GM21528 (cell line): Measurements from ENCODE around the gene REELD1.

Experiments
- ATAC-seq: cut with Tn5 transposase; IDR thresholded peaks from one replicate; pipeline ENCODE4 v1.9.1; 2021; ENCODE audit warnings: mild to moderate bottlenecking, moderate library complexity; ENCODE audit not compliant: unreplicated experiment, low FRiP score

REELD1 gene

DNA sequence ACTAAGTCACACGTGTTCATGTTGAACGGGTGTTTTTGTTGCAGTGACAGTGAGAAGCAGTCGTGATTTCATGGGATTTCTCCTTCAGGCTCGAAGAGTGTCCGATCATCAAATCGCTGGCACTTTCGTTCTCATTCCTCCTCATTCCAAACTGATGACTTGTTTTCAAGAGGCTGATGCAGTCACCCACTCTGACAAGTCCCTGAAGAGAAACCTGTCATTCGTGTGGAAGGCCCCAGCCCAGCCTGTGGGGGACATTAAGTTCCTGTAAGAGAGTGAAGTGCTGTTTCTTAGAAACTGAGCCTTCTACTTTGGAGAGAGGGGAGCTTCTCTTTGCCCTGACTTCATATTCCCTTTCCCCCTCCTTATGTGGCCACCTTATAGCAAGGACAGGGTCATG lies 8.0 kb downstream of the REELD1 start:
- ATAC-seq, result no peak

DNA sequence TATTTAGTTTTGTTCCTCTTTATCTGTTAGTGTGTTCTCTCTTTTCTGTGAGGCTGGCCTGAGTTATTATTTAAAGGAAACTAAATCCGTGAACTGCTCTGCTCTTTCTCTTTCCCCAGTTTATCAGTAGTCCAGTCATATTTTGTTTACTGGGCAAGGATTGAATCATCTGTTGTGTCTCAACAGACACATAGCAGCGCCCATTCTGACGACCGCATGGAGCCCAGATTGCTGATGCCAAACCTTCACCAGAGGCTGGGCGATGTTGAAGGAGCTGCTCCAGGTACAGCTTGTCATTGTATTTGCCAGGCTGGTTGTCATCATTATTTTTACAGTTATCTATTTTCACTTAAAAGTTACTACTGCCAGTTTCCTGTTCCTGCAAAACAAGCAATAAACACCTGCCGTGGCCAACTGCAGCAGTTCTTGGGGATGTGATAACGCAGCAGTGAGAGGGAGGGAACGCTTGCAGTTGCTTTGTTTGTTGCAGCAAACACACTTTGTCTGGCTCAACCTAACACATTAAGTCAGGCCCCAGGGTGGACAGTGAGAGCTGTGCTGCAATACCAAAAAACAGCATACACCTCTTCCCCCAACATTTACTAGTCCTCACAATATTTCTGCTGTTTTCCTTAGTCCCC lies 10.1 kb downstream of the REELD1 start:
- ATAC-seq, result no peak

DNA sequence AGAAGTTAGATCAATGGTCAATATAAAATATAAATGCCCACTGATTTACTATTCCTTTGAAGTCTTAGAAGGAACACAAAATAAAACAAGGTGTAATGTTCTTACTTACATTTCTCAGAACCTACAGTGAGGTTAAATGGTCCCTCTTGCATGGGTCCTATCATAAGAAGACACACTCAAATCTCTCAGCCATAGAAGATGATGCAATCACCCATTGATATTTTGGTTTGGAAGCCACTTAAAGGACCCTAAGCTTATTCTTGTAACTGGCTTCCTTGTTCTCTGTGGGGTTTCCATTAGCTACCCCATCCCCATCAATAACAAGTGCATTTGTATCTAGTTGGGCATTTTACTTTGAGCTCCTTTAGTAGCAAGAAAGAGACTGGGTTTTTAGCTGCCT lies 15.1 kb downstream of the REELD1 start:
- no peak for ATAC-seq

DNA sequence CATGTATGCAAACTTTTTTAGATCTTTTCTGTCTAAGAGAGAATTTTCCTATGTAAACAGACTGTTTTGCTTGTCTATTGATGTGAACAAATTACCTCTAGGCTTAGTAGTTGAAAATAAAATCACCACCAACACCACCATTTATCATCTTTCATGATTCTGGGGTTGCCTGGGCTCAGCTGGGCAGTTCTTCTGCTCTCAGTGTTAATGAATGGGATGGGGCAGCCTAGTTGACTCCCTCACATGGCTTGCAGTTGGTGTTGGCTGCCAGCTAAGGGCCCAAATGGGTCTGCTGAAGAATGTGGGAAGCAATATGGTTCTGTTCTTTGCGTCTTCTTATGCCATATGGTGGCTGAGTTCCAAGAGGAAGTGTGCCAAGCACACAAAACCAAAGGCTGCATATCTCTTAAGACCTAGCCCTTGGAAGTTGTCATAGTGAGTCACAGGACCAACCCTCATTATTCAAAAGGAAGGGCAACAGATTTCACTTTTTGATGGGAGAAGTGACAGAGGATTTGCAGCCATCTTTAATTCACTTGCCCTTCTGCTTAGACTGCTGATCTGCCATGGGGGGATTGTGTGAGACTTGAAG lies 17.9 kb downstream of the REELD1 start:
- ATAC-seq, result no peak

DNA sequence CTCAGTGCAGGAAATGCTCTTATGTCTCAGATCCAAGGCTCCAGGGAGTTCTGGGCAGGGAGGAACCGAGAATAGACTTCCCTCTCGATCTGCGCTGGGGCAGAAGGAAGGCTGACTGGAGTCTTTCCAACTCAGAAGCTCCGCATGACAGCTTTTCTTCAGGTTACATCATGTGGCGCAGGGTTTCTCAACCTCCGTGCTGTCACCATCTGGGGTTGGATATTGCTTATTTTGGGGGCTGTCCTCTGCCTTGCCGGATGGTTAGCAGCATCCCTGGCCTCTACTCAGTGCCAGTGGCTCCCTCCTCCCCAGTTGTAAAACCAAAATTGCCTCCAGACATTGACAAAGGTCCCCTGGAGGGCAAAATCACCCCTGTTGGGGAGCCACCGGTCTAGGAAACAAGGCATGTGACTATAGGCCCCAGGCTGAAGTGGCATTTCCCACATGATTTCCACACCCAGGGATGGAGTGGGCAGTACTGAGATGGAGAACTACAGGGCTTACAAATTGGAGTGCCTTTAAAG lies 21.4 kb downstream of the REELD1 start:
- ATAC-seq, result no peak

DNA sequence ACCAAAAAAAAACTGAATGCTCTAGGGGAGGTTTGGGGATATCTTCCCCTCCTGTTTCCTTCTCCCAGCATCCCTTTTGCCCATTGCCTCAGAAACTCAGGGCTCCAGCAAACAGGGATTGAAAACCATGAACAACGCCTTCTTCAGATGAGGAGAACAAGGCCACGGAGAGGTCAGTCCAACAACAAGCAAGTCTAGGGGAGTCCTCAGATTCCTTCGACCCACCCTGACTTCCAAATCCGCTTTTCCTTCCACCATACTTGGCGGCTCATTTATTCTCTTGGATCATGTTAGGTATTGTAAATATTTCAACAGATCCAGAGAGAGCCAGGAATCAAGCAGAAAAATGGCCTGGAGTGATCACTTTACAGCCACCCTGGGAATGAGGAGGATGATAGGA lies 21.9 kb downstream of the REELD1 start:
- no peak for ATAC-seq

DNA sequence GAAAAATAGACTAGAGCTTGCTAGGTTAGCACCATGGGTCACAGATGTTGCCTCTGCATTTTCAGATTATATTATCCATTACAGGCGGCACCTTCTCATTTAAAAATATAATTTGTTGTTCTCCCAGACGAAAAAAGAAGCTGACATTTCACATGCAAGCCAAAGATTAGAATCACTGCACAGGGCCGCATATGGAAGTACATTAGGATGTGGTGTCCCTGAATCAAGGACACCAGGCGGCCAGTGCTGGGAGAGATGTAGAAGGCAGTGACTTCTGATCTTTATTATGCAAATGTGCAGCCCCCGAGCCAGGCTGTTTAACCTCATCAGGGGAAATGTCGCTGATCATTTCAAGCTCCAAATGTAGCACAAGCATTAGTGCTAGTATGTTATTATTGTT lies 22.8 kb downstream of the REELD1 start:
- ATAC-seq, result no peak

DNA sequence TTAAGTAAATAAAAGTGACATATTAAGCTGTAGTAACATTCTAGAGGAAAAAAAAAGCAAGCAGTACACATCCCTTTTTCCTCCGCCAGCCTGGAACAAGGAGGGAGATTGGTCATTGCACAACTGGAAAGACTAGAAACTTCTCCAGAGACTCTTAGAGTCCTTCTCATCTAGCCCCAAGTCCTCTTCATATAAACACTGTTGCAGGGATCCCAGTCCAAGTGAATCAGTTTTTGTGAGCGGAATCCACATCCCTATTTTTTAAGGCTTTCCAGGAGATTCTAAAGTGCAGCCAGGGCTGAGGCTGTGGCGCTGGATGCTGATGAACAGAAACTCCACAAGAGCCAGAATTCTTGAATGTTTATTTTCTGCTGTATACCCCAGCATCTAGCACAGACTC lies 23.8 kb downstream of the REELD1 start:
- no peak for ATAC-seq

DNA sequence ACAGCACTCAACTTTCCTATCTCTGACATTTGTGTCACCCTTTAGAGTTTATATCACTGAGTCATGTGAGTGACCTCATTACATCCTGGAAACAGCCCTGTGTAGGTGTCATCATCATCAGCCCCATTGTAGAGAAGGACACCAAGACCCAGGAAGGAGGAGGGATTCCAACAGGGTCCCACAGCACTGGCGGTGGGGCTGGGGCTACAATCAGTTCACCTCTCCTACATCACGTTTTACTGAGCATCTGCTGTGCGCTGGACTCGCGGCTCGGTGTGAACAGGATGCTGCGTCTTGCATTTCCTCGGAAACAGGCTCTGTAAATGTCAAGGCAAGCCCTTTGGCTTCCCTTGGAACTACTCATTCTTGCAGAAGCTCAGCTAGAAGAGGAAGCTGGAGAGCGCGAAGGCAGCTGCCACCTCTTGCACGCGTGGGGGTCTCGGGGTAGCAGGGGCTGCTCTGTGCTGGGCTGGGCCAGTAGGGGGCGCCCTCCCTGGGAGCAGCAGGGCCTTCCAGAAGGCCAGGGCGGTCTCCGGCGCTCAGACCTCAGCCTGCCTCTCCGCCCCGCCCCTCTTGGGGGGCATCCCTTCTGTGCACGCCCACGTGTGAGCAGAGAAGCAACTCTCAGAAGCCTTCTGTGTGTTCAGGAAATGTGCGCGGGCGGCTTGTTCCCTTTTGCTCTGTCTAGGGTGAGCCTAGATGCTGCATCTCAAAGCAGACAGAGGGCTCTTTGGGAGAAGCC lies 29.0 kb downstream of the REELD1 start:
- peak; percentile 66 for ATAC-seq

DNA sequence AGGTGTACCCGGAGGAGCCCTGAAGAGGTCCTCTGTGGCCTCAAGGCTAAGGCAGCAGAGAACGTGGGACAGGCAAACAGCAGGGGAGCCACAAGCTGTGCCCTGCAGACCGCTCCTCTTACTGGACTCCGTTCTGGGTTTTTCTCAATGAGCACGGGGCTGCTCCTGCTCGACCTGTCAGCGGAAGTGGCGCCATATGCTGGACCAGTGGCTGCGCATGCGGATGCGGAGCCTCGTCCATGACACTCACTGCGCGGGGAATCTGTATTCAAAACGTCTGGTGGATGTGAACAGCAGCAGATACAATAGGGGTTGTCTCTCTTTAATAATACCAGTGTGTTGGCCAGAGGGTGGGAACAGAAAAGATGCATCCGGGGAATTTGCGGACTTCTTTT lies 29.5 kb downstream of the REELD1 start:
- no peak for ATAC-seq

DNA sequence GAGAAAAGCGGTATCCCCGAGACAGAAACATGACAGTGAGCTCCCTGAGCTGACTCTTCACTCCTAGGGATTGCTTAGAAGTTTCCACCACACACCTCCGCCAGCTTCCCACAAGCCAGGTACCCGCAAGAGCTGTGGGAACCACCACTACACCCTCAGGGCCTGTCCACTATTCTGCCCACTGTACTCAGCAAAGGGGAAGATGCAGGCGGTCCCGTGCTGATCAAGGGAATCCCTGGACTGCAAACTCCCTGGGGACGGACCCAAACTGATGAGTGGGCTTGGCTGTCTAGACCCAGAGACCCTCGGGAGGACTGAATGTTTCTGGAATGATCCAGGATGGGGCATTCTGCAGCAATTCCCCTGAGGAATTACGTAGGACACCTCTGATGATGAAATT lies 30.2 kb downstream of the REELD1 start:
- ATAC-seq, result no peak

DNA sequence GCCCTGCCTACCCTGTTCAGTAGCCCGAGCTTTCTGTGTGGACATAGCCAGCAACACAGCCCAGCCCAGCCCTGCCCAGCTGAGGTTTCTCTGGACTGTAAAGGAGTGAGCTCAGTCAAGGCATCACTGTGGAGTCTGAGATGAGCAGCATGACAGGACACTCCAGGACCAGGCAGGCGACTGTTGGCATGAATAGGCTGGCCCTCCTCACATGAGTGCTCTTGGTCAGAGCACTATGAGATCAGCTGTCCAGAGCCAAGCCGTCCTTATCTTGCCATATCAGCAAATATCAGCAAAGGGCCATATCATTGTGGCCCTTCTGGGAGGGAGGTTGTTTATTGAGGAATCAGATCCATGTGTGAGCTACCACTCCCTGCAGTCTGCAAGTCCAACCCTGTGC lies 30.9 kb downstream of the REELD1 start:
- ATAC-seq, result no peak

DNA sequence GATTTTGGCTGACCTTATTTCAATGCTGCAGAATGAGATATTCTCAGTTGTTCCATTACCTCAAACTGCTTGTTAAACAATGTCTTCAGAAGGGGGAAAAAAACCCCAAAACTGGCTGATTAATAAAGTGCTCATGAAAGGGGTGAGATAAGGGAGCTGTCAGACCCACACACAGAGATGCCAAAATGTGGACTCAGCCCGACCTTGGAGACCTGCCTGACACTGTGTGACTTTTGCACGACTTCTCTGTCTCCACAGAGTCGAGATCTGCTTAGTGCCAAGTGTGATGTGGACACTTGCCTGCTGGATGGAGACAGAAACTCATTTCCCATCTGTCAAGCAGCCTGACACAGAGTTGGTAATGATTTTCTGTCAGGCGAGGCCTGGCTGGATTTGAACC lies 31.5 kb downstream of the REELD1 start:
- ATAC-seq, result no peak

DNA sequence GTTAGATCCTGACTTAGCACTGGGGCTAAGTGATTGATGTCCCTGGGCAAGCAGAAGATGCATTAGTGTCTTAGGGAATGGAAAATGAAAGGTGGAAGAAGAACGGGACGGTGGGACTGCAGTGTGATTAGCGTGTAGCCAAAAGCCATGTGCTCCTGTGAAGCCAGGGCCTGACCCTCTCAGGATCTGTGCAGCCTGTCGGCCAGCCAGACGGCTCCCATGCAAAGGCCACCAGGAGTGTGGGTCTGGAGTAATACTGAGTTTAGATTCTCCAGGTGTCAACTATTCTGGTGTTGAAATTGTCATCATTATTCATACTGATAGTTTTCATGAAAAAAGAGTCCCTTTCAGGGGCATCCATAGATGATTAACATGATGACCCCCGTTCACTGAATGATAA lies 32.0 kb downstream of the REELD1 start:
- ATAC-seq, result no peak

DNA sequence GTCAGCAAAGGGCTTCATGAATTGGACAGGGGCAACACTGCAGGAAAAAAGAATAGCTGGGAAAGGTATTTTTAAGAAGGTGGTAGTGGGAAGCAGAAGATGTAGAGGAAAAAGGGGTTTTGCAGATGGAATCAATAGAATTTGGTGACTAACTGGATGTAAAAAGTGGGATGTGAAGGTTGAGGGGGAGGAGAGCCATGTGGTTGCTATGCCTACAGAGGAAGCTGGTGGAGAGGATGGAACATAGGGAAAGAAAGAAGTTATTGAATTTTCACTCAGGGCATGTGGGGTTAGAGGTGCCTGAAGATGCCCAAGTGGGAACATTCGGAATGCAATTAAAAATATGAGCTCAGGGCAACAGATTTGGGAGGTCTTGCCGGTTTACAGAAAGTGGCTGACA lies 33.0 kb downstream of the REELD1 start:
- no peak for ATAC-seq

DNA sequence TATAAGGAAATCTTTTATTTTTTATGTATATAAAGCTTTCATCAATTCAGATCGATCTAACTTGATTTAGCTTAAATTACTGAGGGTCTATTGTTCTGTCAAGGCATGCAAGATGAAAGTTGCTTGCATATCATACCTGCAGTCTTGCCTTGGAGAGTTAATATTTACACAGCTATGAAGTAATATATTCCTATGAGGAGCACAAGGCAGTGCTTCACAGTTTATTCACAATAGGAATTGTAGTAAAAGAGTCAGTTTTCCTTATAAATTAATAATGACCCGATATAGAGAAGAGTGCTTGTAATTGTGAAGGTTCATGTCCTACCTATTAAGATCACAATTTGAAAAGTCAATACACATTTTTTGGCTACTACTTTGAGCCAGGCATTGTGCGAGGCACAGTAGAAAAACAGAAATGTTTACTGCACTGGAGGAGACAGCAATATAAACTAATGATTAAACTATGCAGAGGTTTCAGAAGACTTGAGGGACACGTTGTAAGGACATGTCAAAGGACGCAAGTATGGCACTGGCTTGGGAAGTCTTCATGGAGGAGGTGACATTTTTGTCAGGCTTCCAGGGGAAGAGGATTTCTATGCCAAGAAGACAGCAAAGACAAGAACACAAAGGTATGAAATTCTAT lies 38.8 kb downstream of the REELD1 start:
- no peak for ATAC-seq

DNA sequence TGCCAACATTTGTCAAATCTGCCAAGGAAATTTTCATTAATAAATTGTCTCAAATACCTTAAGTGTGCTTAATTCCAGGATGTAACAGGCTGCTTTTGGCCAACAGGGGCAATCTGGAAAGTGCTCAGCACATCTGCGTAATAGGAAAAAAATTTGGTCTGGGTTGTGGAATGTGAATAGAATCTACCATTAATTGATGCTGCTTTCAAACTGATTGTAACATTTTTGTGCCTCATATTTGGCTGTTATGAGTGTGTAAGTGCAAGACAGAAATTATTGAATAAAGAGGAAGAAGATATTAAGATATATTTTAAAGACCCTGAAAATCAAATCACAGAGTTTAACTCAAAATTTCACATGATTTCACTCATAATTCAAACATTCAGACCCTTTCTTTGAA lies 41.1 kb downstream of the REELD1 start:
- no peak for ATAC-seq

DNA sequence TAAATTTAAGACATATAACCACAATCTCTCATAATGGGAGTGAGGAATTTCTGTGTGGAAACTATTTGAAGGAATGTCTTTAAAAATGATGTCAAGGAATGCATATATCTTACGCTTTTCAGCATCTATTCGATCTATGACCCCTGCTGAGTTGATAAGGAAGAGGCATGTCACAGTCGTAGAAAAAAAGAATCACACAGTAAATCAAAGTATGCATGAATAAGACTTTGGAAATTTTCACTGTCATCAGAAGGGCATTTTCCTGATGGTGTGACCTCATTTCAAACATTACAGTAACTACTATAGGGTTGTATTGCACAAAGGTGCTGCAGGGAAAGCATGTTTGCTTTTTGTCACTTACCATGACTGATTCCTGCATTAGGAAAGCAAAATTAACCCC lies 41.5 kb downstream of the REELD1 start:
- no peak for ATAC-seq

DNA sequence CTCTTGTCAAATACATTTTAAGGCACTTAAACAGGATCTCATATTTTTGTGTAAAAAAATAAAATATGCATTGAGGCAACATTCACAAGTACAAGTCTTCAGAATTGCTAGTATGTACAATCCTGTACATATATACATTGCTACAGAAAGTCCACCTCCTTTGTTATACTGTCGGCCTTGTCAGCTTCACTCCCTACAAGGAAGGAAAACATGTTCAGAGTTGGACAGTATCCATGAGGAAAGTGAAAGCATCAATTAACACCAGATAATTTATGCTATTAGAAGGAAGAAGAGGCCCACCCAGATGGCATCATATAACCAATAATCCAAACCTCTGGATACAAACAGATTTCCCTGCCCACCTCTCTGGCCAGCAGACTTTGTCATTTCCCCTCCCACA lies 42.0 kb downstream of the REELD1 start:
- ATAC-seq, result no peak

DNA sequence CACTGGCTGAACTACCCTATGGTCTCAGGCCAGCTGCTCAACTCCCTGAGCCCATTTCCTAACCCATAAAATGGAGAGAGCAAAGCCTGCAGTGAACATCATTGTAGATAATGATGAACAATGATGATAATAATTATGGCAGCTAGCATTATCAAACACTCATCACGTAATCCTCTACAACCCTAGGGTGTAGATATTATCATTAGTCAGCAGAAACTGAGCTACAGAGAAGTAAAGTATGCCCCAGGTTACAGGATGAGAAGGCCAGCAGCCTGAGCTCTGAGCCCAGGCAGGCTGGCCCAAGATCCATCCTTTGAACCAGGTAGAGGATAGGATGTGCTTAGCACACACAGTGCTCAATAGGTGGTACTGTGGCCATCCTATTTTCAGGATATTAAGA lies 43.2 kb downstream of the REELD1 start:
- ATAC-seq, result no peak

DNA sequence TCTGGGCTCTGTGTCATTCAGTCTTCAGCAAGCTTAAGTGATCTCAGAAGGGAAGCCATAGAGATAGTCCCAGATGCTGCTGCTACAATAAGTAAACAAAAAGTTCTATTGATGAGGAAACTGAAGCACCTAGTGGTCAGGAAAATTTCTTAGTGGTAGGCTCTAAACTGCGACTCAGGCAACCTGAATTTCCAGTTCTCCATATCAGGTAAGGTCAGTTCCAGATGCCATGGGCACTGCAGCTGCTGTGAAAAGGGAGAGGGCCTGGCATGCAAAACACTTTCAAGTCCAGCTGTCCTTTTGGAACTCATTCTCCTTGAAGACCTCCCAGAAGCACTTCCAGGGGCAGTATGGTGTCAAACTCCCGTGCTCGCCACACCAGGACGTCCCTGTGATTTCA lies 46.2 kb downstream of the REELD1 start:
- no peak for ATAC-seq
